ENCODE data around the gene TGFB2.
"Not testable (repeated sequence)": the region's sequence is repeated elsewhere in the genome, so short reads cannot be mapped to it uniquely, and the experiment has no call there.

TGFB2 gene

GRCh38 chr1:218344814-218345672 is at the start of gene TGFB2:
TSS of gene TGFB2 (plus strand) at chr1:218345336. CDS start at chr1:218346702, 1,366 bp downstream.
- DNase-seq (ENCODE audit: low read depth in 3 of 3): no peak

GRCh38 chr1:218296162-218296561 is 49.0 kb upstream of the TGFB2 start:
- no peak for DNase-seq (ENCODE audit: low read depth in 3 of 3)

- no peak for DNase-seq (ENCODE audit: low read depth in 3 of 3)
Measured at GRCh38 chr1:218297461-218297860, 47.7 kb upstream of the TGFB2 start.

- no peak for DNase-seq (ENCODE audit: low read depth in 3 of 3)
Measured at GRCh38 chr1:218297867-218298266, 47.3 kb upstream of the TGFB2 start.

DNA sequence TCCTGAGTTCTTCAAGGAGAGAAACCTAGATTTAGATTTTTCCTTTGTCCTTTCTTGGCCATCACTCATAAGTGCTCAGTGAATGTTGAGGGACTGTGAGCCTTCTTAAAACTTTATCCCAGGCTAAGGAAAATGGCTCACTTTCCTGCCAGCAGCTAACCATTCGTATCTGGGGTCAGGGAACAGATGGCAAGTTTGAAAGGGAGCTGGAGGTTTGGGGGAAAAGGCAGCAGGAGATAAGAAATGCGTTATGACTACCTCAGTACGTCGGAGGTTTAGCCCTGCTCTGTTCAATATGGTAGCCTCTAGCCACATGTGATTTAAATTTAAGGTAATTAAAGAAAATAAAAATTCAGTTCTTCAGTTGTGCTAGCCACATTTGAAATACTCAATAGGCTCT is 46.7 kb upstream of the TGFB2 start:
- no peak for DNase-seq (ENCODE audit: low read depth in 3 of 3)

DNA sequence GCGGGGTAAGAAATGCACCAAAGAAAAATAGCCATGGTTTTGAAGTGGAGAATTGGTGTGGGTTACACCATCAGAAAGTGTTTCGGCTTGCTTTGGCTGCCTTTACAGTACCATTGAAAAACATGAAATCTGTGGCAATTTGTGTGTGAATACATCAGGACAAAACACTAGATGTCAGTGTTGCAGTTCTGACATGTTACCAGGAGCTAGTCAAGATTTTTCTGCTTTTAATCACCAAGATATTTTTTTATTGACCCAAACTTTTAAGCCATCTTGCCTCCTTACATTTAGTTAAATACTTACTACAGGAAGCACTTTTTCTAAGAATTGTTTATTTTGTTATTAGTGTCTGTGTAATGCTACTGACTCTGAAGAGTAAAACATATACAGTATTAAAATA is 45.7 kb upstream of the TGFB2 start:
- no peak for DNase-seq (ENCODE audit: low read depth in 3 of 3)

DNA sequence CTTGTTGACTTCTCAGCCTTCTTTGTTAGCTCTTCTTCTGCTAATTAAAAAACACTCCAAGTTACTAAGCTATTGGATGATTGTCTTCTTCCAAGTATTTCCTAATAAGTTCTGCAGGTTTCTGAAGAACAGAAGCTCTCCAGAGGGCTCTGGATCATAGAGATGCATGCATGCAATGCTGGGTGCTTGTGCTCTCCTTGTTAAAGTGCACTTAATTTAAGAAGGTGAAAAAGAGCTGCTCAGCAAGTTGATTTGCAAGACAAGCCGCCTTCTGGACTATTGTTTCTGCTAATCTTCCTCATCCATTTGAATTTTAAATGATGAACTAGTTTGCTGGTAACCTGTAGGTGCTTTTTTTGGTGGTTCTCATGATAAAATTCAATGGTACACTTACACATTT is 43.9 kb upstream of the TGFB2 start:
- DNase-seq (ENCODE audit: low read depth in 3 of 3): no peak

DNA sequence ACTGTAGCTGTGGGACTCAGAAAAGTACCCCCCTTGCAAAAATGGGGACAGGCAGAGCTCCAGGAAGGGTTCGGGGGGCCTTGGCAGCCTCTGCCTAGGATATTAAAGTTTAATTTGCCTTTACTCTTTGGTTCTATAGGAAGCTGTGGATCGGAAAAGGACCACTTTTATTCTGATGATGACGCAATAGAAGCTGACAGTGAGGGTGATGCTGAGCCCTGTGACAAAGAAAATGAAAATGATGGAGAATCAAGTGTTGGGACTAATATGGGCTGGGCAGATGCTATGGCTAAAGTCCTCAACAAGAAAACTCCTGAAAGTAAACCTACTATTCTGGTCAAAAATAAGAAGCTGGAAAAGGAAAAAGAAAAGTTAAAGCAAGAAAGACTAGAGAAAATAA is 43.0 kb upstream of the TGFB2 start:
- DNase-seq (ENCODE audit: low read depth in 3 of 3): no peak

DNA sequence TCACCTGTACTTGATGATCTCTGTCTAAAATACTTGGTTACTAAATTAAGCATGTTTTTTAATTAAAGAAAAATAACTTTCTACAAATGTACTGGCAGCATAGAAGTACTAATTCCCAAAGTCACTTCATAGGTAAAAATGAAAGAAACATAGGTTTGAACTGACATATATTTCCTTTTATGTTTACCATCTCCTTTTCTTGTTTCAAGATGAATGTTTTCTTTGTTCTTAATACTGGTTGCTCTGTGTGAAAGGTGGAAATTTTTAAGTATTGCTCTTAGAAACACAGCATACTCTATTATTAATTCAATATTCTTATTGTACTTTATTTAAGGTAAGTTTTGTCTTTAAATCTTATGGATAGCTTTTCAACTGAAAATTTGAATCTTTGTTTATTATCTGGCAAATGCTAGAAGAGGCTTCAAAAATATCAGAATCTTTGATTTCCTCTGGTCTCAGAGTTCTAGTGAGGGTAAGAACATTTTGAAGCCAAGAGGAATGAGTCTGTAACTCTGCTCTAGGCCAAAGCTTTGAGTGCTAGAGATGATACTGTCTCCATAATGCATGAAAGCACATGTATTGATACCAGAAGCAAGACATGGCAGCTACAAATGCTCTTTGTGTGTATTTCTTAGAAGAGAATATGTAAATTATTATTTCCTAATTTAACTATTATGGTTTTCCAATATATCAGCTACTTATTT is 41.8 kb upstream of the TGFB2 start:
- no peak for DNase-seq (ENCODE audit: low read depth in 3 of 3)

DNA sequence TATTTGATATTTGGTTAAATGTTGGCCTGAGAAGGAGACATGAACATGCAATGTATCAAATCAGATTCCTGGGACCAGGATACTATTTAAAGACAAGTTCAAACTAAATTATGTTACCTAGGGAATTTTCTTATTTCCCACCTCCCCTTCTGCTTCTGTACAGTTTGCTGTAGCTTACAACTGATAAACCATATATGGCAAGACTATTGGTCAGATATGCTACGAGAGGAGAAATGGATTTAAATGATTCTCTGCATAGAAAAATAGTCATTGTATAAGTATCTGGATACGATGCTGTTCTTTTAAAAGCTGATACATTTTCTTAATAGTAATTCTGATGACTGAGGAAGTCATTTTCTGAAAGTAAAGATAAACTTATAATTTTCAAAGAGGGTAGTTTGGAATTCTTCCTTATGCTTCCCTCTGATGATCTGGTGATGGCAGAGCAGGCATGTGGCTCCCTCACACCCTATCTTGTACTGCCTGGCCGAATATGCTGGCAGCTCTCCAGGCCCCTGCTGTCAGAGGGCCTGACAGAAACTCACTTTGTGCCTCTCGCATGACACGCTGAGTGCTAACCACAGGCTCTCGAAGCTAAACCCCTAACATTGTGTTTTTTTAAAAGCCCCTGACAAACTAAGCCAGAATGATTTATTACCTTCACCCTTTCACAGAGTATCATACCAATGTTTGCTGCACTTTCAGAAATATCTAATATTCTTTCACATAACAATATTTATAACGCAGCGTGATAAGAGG is 40.7 kb upstream of the TGFB2 start:
- DNase-seq (ENCODE audit: low read depth in 3 of 3): no peak

GRCh38 chr1:218305472-218306064 is 39.6 kb upstream of the TGFB2 start:
- DNase-seq (ENCODE audit: low read depth in 3 of 3): no peak

- DNase-seq (ENCODE audit: low read depth in 3 of 3): no peak
Measured at GRCh38 chr1:218312509-218312908, 32.6 kb upstream of the TGFB2 start.

DNA sequence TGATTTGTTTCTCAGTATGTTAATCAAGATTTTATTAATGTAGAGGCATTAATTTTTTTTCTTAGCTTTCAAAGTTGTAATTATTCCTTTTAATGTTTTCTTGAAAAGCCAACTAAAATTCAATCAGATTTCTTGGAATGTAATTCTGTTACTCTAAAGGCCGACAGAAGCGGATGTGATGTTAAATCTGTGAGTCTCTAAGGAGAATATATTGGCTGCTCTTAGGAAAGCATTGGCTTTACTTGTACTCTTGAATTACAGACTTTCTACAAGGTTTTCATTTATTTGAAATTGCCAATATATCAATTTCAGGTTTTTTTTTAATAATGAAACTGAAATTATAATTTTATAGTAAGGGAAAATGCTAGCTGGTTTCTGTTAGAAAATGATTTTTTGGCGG is 30.8 kb upstream of the TGFB2 start:
- no peak for DNase-seq (ENCODE audit: low read depth in 3 of 3)

GRCh38 chr1:218315638-218316037 is 29.5 kb upstream of the TGFB2 start:
- DNase-seq (ENCODE audit: low read depth in 3 of 3): no peak

DNA sequence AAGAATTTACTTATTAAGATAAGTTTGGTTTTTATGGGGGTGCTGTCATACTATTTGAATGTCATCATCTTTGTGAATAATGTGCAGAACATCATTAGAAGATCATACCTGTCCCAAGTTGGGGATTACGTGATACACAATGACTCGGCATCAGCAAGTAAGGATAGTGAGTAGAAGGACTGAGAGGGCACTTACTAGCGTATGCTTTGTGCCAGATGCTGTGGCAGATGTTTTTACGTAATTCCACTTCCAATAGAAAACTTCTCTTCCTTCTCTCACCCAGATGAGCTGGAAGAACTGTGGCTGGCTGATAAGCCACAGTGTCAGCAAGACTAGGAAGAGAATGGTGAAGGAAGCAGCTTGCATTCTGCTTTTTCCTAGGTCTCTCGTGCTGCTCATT is 28.1 kb upstream of the TGFB2 start:
- DNase-seq (ENCODE audit: low read depth in 3 of 3): no peak

- DNase-seq (ENCODE audit: low read depth in 3 of 3): not testable (repeated sequence)
Measured at GRCh38 chr1:218320182-218320581, 25.0 kb upstream of the TGFB2 start.

DNA sequence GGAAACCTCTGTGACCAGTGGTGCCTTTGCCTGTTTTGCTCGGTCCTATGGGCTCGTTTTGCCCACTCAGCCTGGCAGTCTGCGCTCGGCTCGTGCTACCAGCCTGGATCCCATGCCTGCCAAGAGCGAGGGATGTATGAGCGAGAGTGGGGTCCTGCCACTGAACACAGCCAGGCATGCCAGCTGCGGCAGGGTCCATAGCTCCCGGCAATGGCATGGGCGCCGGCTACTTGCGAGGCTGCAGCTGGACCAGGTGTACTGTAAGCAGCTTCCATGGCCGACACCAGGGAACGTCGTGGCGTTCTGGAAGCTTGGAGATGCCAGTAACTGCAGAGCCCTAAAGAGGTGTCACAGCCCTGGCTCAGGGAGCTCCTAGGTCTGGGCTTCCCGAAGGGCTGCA is 22.4 kb upstream of the TGFB2 start:
- no peak for DNase-seq (ENCODE audit: low read depth in 3 of 3)

- DNase-seq (ENCODE audit: low read depth in 3 of 3): no peak
Measured at GRCh38 chr1:218323568-218324225, 21.4 kb upstream of the TGFB2 start.

- DNase-seq (ENCODE audit: low read depth in 3 of 3): no peak
Measured at GRCh38 chr1:218324226-218324580, 20.9 kb upstream of the TGFB2 start.

DNA sequence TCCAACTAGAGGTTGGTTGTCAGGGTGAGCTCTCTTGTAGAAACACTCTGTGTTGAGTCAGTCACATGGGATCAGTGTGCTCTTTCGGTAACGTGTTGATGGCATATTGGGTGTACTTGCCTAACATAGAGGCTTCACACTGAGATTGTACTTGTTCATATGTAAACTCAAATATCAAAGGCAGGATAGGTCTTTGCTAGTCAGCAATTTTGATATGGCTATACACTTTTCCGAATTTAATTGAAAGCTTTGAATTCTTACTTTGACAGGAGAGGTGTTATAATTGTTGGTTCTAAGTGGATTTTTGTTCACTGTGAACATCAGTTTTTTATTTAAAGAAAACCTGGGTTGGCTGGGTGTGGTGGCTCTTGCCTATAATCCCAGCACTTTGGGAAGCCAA is 16.4 kb upstream of the TGFB2 start:
- no peak for DNase-seq (ENCODE audit: low read depth in 3 of 3)

- no peak for DNase-seq (ENCODE audit: low read depth in 3 of 3)
Measured at GRCh38 chr1:218330043-218330623, 15.0 kb upstream of the TGFB2 start.
